Measurements from ENCODE around the gene RETSAT. TPM values are rescaled to one million over a fixed set of nuclear protein-coding genes. Genes with fewer than 3 reads are reported as not detected.
A peak's percentile ranks its signal among the peaks of the same experiment; 100 is the strongest.

Gene RETSAT
- polyA plus RNA-seq (2013, experiment 1 of 2): 6.2 TPM
- 6.7 TPM for polyA plus RNA-seq (2013, experiment 2 of 2)

GRCh38 chr2:85354286-85355072 is at the start of gene RETSAT, which contains the start of gene ELMOD3:
Gene RETSAT, minus strand, starts transcription at chr2:85354528. Its CDS starts 21 bp downstream, at chr2:85354507.
Gene ELMOD3, plus strand, starts transcription at chr2:85354769. Its CDS starts 2,430 bp downstream, at chr2:85357199.
- H3K4me1 ChIP-seq (ENCODE audit: insufficient read depth, low read length): peaks cover 8% of the 10 kb centered on the region; the same call in 1 of the 2 replicates
- H3K9me3 ChIP-seq (ENCODE audit: insufficient read depth, low read depth, low read length): no peaks in the 10 kb centered on the region
- H3K27ac ChIP-seq (ENCODE audit: low read depth, low read length): no peak within 1 kb of the TSS
- H3K27me3 ChIP-seq (ENCODE audit: insufficient read depth, low read length): no peaks in the 10 kb centered on the region
- H3K9ac ChIP-seq (ENCODE audit: low read depth, low read length): peak within 1 kb of the TSS; percentile 79
- peaks cover 33% of the 10 kb centered on the region for H3K36me3 ChIP-seq (ENCODE audit: insufficient read depth, low read length)
- 2% methylated on average over 42 of the region's 42 CpGs for WGBS
- peak within 1 kb of the TSS; percentile 92 for H3K4me3 ChIP-seq (ENCODE audit: low read length)

- 91% methylated on average over 8 of the region's 8 CpGs for WGBS
- Histone ChIP-seq H3K4me3 (ENCODE audit: low read length) (no peak overlapping the region), H3K9me3 (ENCODE audit: insufficient read depth, low read depth, low read length) (peaks cover 3% of the 10 kb centered on the region; the same call in 1 of the 2 replicates), H3K27ac (ENCODE audit: low read depth, low read length) (no peak overlapping the region), H3K4me1 (ENCODE audit: insufficient read depth, low read length) (peaks cover 5% of the 10 kb centered on the region; the same call in 1 of the 2 replicates), H3K9ac (ENCODE audit: low read depth, low read length) (no peak overlapping the region), H3K36me3 (ENCODE audit: insufficient read depth, low read length) (peaks cover 12% of the 10 kb centered on the region; the same call in 1 of the 2 replicates), H3K27me3 (ENCODE audit: insufficient read depth, low read length) (no peaks in the 10 kb centered on the region)
Observed at GRCh38 chr2:85401844-85402243, 47.5 kb upstream of the RETSAT start.

GRCh38 chr2:85401464-85401805 is 47.1 kb upstream of the RETSAT start:
- Histone ChIP-seq H3K9ac (ENCODE audit: low read depth, low read length) (no peak overlapping the region), H3K27me3 (ENCODE audit: insufficient read depth, low read length) (no peaks in the 10 kb centered on the region), H3K4me1 (ENCODE audit: insufficient read depth, low read length) (peaks cover 5% of the 10 kb centered on the region; the same call in 1 of the 2 replicates), H3K4me3 (ENCODE audit: low read length) (no peak overlapping the region), H3K9me3 (ENCODE audit: insufficient read depth, low read depth, low read length) (peaks cover 3% of the 10 kb centered on the region; the same call in 1 of the 2 replicates), H3K36me3 (ENCODE audit: insufficient read depth, low read length) (peaks cover 12% of the 10 kb centered on the region; the same call in 1 of the 2 replicates), H3K27ac (ENCODE audit: low read depth, low read length) (no peak overlapping the region)
- WGBS: 90% methylated on average over 7 of the region's 7 CpGs

GRCh38 chr2:85400541-85401463 is 46.5 kb upstream of the RETSAT start:
- no peak overlapping the region for H3K9ac ChIP-seq (ENCODE audit: low read depth, low read length)
- peaks cover 3% of the 10 kb centered on the region; the same call in 1 of the 2 replicates for H3K9me3 ChIP-seq (ENCODE audit: insufficient read depth, low read depth, low read length)
- H3K4me3 ChIP-seq (ENCODE audit: low read length): no peak overlapping the region
- H3K27me3 ChIP-seq (ENCODE audit: insufficient read depth, low read length): no peaks in the 10 kb centered on the region
- peaks cover 5% of the 10 kb centered on the region; the same call in 1 of the 2 replicates for H3K4me1 ChIP-seq (ENCODE audit: insufficient read depth, low read length)
- 93% methylated on average over 14 of the region's 14 CpGs for WGBS
- H3K36me3 ChIP-seq (ENCODE audit: insufficient read depth, low read length): peaks cover 12% of the 10 kb centered on the region; the same call in 1 of the 2 replicates
- no peak overlapping the region for H3K27ac ChIP-seq (ENCODE audit: low read depth, low read length)

- Histone ChIP-seq H3K9me3 (ENCODE audit: insufficient read depth, low read depth, low read length) (peaks cover 3% of the 10 kb centered on the region; the same call in 1 of the 2 replicates), H3K36me3 (ENCODE audit: insufficient read depth, low read length) (peaks cover 12% of the 10 kb centered on the region; the same call in 1 of the 2 replicates), H3K27me3 (ENCODE audit: insufficient read depth, low read length) (no peaks in the 10 kb centered on the region), H3K27ac (ENCODE audit: low read depth, low read length) (no peak overlapping the region), H3K9ac (ENCODE audit: low read depth, low read length) (no peak overlapping the region), H3K4me1 (ENCODE audit: insufficient read depth, low read length) (no peaks in the 10 kb centered on the region), H3K4me3 (ENCODE audit: low read length) (no peak overlapping the region)
- 96% methylated on average over 8 of the region's 8 CpGs for WGBS
Observed at GRCh38 chr2:85400023-85400422, 45.7 kb upstream of the RETSAT start.

GRCh38 chr2:85399183-85399455 is 44.8 kb upstream of the RETSAT start:
- no peaks in the 10 kb centered on the region for H3K4me1 ChIP-seq (ENCODE audit: insufficient read depth, low read length)
- no peak overlapping the region for H3K9ac ChIP-seq (ENCODE audit: low read depth, low read length)
- H3K27me3 ChIP-seq (ENCODE audit: insufficient read depth, low read length): no peaks in the 10 kb centered on the region
- no peak overlapping the region for H3K4me3 ChIP-seq (ENCODE audit: low read length)
- H3K36me3 ChIP-seq (ENCODE audit: insufficient read depth, low read length): peaks cover 12% of the 10 kb centered on the region; the same call in 1 of the 2 replicates
- no peak overlapping the region for H3K27ac ChIP-seq (ENCODE audit: low read depth, low read length)
- 95% methylated on average over 8 of the region's 8 CpGs for WGBS
- H3K9me3 ChIP-seq (ENCODE audit: insufficient read depth, low read depth, low read length): peaks cover 3% of the 10 kb centered on the region; the same call in 1 of the 2 replicates

- H3K9ac ChIP-seq (ENCODE audit: low read depth, low read length): no peak overlapping the region
- no peaks in the 10 kb centered on the region for H3K4me1 ChIP-seq (ENCODE audit: insufficient read depth, low read length)
- peaks cover 12% of the 10 kb centered on the region; the same call in 1 of the 2 replicates for H3K36me3 ChIP-seq (ENCODE audit: insufficient read depth, low read length)
- WGBS: 93% methylated on average over 8 of the region's 8 CpGs
- no peaks in the 10 kb centered on the region for H3K27me3 ChIP-seq (ENCODE audit: insufficient read depth, low read length)
- H3K9me3 ChIP-seq (ENCODE audit: insufficient read depth, low read depth, low read length): no peaks in the 10 kb centered on the region
- no peak overlapping the region for H3K27ac ChIP-seq (ENCODE audit: low read depth, low read length)
- no peak overlapping the region for H3K4me3 ChIP-seq (ENCODE audit: low read length)
Observed at GRCh38 chr2:85398426-85399182, 44.3 kb upstream of the RETSAT start.

GRCh38 chr2:85397925-85398331 is 43.6 kb upstream of the RETSAT start:
- no peaks in the 10 kb centered on the region for H3K27me3 ChIP-seq (ENCODE audit: insufficient read depth, low read length)
- 93% methylated on average over 4 of the region's 4 CpGs for WGBS
- no peak overlapping the region for H3K27ac ChIP-seq (ENCODE audit: low read depth, low read length)
- H3K9me3 ChIP-seq (ENCODE audit: insufficient read depth, low read depth, low read length): no peaks in the 10 kb centered on the region
- H3K4me1 ChIP-seq (ENCODE audit: insufficient read depth, low read length): no peaks in the 10 kb centered on the region
- peaks cover 12% of the 10 kb centered on the region; the same call in 1 of the 2 replicates for H3K36me3 ChIP-seq (ENCODE audit: insufficient read depth, low read length)
- no peak overlapping the region for H3K9ac ChIP-seq (ENCODE audit: low read depth, low read length)
- H3K4me3 ChIP-seq (ENCODE audit: low read length): no peak overlapping the region

- no peaks in the 10 kb centered on the region for H3K27me3 ChIP-seq (ENCODE audit: insufficient read depth, low read length)
- no peak overlapping the region for H3K9ac ChIP-seq (ENCODE audit: low read depth, low read length)
- no peak overlapping the region for H3K4me3 ChIP-seq (ENCODE audit: low read length)
- 90% methylated on average over 5 of the region's 5 CpGs for WGBS
- no peaks in the 10 kb centered on the region for H3K9me3 ChIP-seq (ENCODE audit: insufficient read depth, low read depth, low read length)
- H3K4me1 ChIP-seq (ENCODE audit: insufficient read depth, low read length): no peaks in the 10 kb centered on the region
- H3K27ac ChIP-seq (ENCODE audit: low read depth, low read length): no peak overlapping the region
- peaks cover 12% of the 10 kb centered on the region; the same call in 1 of the 2 replicates for H3K36me3 ChIP-seq (ENCODE audit: insufficient read depth, low read length)
Observed at GRCh38 chr2:85396531-85397470, 42.5 kb upstream of the RETSAT start.
